ENCODE results near the gene FAM43B. TPM values are rescaled to one million over a fixed set of nuclear protein-coding genes. Genes with fewer than 3 reads are reported as not detected.

The FAM43B gene
- total RNA-seq, 1 donor from 2014 or later: 0.75 TPM

DNA sequence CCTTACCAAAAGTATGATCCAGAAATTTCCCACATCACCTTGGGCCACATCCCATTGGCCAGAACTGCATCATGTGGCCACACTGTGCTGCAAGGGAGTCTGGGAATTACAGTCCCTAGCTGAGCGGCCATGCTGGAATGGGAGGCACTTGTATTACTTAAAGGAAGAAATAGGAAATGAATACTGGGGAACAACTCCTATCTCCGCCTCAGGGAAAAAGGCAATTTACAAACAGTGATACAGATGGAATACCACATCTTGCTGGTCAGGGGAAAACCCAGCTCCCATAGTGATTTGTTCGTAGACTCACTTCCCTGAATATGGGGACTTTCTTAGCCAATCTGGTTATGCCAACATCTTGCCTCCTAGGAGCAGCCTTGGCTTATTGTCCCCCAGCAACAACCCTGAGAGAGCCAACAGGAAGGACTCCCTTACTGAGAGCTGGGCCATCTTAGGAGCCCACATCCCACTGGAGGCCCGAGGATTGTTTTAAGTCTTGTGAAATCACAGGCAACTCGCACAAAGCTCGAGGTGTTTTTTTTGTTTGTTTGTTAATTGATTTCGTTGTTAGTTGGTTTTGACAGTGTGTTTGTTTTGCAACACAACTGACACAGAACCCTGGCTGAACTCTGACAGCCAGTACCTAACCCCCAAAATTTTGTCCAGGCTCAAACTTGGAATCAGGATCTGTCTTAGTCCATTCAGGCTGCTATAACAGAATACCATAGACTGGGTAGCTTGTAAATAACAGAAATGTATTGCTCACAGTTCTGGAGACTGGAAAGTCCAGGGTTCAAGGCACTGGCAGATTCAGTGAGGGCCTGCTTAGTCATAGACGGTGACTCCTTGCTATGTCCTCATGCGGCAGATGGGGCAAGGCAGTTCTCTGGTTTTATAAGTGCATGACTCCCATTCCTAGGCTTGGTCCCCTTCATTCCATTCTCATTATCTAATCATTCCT lies 51.4 kb downstream of the FAM43B start:
- TF ChIP-seq, protein P1, sequence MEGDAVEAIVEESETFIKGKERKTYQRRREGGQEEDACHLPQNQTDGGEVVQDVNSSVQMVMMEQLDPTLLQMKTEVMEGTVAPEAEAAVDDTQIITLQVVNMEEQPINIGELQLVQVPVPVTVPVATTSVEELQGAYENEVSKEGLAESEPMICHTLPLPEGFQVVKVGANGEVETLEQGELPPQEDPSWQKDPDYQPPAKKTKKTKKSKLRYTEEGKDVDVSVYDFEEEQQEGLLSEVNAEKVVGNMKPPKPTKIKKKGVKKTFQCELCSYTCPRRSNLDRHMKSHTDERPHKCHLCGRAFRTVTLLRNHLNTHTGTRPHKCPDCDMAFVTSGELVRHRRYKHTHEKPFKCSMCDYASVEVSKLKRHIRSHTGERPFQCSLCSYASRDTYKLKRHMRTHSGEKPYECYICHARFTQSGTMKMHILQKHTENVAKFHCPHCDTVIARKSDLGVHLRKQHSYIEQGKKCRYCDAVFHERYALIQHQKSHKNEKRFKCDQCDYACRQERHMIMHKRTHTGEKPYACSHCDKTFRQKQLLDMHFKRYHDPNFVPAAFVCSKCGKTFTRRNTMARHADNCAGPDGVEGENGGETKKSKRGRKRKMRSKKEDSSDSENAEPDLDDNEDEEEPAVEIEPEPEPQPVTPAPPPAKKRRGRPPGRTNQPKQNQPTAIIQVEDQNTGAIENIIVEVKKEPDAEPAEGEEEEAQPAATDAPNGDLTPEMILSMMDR (conservative IDR thresholded peaks at IDR 0.05): no peak
- peaks cover 3% of the 10 kb centered on the region for H3K27me3 Mint-ChIP-seq (ENCODE audit: low read depth)
- no peaks in the 10 kb centered on the region for H3K36me3 Mint-ChIP-seq (ENCODE audit: low read depth)
- peaks cover 3% of the 10 kb centered on the region for H3K9me3 Mint-ChIP-seq
- no peaks in the 10 kb centered on the region for H3K4me1 Mint-ChIP-seq
- no peak overlapping the region for H3K27ac Mint-ChIP-seq (ENCODE audit: unreplicated experiment)
- DNase-seq (ENCODE audit: low read depth, low spot score): no peak
- no peak overlapping the region for H3K4me3 Mint-ChIP-seq

Other genes with a start within 250 kb of the FAM43B start
- 31.4 and 34.7 TPM in 2 replicates for gene CAMK2N1, start 66.4 kb upstream of the FAM43B start, total RNA-seq
- gene MUL1, start 44.4 kb upstream of the FAM43B start, total RNA-seq: 26.5 and 27.6 TPM in 2 replicates
- gene CDA, start 36.5 kb downstream of the FAM43B start, total RNA-seq: not detected in 2 replicates
- gene PINK1, start 80.9 kb downstream of the FAM43B start, total RNA-seq: 14.0 and 16.5 TPM in 2 replicates
- 175 and 179 TPM in 2 replicates for gene DDOST, start 108.8 kb downstream of the FAM43B start, total RNA-seq
- gene KIF17, start 165.4 kb downstream of the FAM43B start, total RNA-seq: 1.1 and 1.6 TPM in 2 replicates
- gene SH2D5, start 180.1 kb downstream of the FAM43B start, total RNA-seq: 3.2 TPM in 2 replicates
- 302 and 303 TPM in 2 replicates for gene HP1BP3, start 234.7 kb downstream of the FAM43B start, total RNA-seq